ENCODE measurements around the gene FER. TPM values are rescaled to one million over a fixed set of nuclear protein-coding genes. Genes with fewer than 3 reads are reported as not detected.

FER gene
- total and polyA plus RNA-seq, 2 of the 8 experiments (the other 6 are each of a cell fraction or from before 2014, with no cell fraction given): 1.3 to 15.8 TPM

- Histone ChIP-seq H3K4me1 (replicated peaks in 1 of 4; ENCODE audit: control insufficient read depth in 3 of 4, insufficient read depth in 4 of 4, low read length in 3 of 4) (peaks cover 0 to 3% (median 1%) of the 10 kb centered on the region in 4 experiments; a peak in 1 of 7 replicates), H3K4me3 (ENCODE audit: extremely low read depth in 1 of 4, insufficient read depth in 2 of 4, low read depth in 3 of 4, low read length in 4 of 4) (no peak overlapping the region), H2AFZ (ENCODE audit: low read length) (no peak overlapping the region), H3K9ac (replicated peaks in 1 of 4; ENCODE audit: extremely low read depth in 1 of 4, low read depth in 3 of 4, low read length in 3 of 4) (no peak overlapping the region), H3K23me2 (ENCODE audit: low read depth, low read length) (no peaks in the 10 kb centered on the region), H3K4ac (replicated peaks; ENCODE audit: insufficient read length, low read depth, low read length) (no peak overlapping the region), H3K14ac (ENCODE audit: insufficient read length) (no peak overlapping the region), H3K79me1 (ENCODE audit: low read depth, low read length) (no peaks in the 10 kb centered on the region; the same call in 1 of the 2 replicates), H2BK5ac (ENCODE audit: low read depth, low read length) (no peak overlapping the region), H3K27ac (ENCODE audit: low read depth, low read length) (no peak overlapping the region), H2BK12ac (ENCODE audit: low read depth, low read length) (no peak overlapping the region), H4K20me1 (replicated peaks in 1 of 2; ENCODE audit: control insufficient read depth in 1 of 2, insufficient read depth in 2 of 2, low read length in 2 of 2) (no peaks in the 10 kb centered on the region), H4K91ac (replicated peaks; ENCODE audit: insufficient read length, low read length) (no peak overlapping the region), H2AK5ac (ENCODE audit: low read depth, low read length) (no peak overlapping the region), H3K79me2 (ENCODE audit: control insufficient read depth in 1 of 2, insufficient read depth in 2 of 2, low read length in 2 of 2) (peaks cover 0 to under 1% of the 10 kb centered on the region in 2 experiments; a peak in 1 of 4 replicates), H3K36me3 (ENCODE audit: control insufficient read depth in 2 of 4, insufficient read depth in 4 of 4, low read length in 3 of 4) (peaks cover 0 to 3% (median 0%) of the 10 kb centered on the region in 4 experiments; a peak in 1 of 8 replicates), H3K56ac (replicated peaks; ENCODE audit: insufficient read length, low read depth, low read length) (no peak overlapping the region), H2BK120ac (replicated peaks; ENCODE audit: low read depth, low read length) (no peak overlapping the region), H4K8ac (ENCODE audit: extremely low read depth, insufficient read depth, low read length) (no peak overlapping the region), H3K23ac (ENCODE audit: insufficient read length) (no peak overlapping the region), H2BK20ac (ENCODE audit: low read length) (no peak overlapping the region), H3K18ac (ENCODE audit: extremely low read depth, low read length) (no peak overlapping the region), H3K27me3 (replicated peaks in 1 of 4; ENCODE audit: control insufficient read depth in 3 of 4, extremely low read depth in 1 of 4, insufficient read depth in 3 of 4, low read length in 3 of 4) (no peaks in the 10 kb centered on the region), H2BK15ac (ENCODE audit: low read length) (no peak overlapping the region), H3K4me2 (ENCODE audit: insufficient read depth in 1 of 2, low read depth in 2 of 2, low read length in 2 of 2) (no peak overlapping the region), H4K5ac (ENCODE audit: insufficient read length, low read depth, low read length) (no peak overlapping the region), H3K9me3 (ENCODE audit: insufficient read depth in 2 of 2, low read depth in 1 of 2, low read length in 1 of 2) (peaks cover 0 to 3% of the 10 kb centered on the region in 2 experiments; a peak in 1 of 4 replicates)
- no peak for FAIRE-seq
- WGBS, 2 experiments (ENCODE audit: extremely low coverage in 1 of 2, insufficient coverage in 1 of 2, insufficient read length in 1 of 2, insufficient replicate concordance in 2 of 2, low coverage in 1 of 2, low lambda C conversion rate in 2 of 2, missing lambda C conversion rate in 1 of 2): 83% methylated on average over 3 of the region's 3 CpGs; no CpG with 5 or more reads in 1 of the 2 experiments
- POLR2A ChIA-PET (ENCODE audit: partially characterized antibody): interaction anchor here (1.0 kb wide), 1 partner anchor 9 kb away, joined by 3 read pairs; no protein-coding TSS in a partner anchor
- no peak for DNase-seq (ENCODE audit: low read depth in 1 of 2, low spot score in 2 of 2)
- CTCF ChIA-PET (ENCODE audit: partially characterized antibody): interaction anchor here (0.5 to 1.4 kb wide), 3 partner anchors 14 to 327 kb away, joined by 3 read pairs; no protein-coding TSS in a partner anchor
- TF ChIP-seq BACH1 (IDR thresholded peaks at IDR 0.05; ENCODE audit: low read length) (no peak), NRF1 (IDR thresholded peaks at IDR 0.05; ENCODE audit: low read depth, low read length) (no peak), GABPA (IDR thresholded peaks at IDR 0.05; ENCODE audit: borderline replicate concordance, insufficient read depth, low read length) (no peak), BCL11A (IDR thresholded peaks at IDR 0.05; ENCODE audit: low read depth in 2 of 2, low read length in 2 of 2) (no peak), ATF2 (IDR thresholded peaks at IDR 0.05; ENCODE audit: low read length) (no peak), EZH2 (IDR thresholded peaks at IDR 0.05; ENCODE audit: low read depth, low read length, severe bottlenecking) (no peak), JUND (IDR thresholded peaks at IDR 0.05; ENCODE audit: low read length) (no peak), RFX5 (IDR thresholded peaks at IDR 0.05; ENCODE audit: borderline replicate concordance, low read depth, low read length) (no peak), PHF8 (conservative IDR thresholded peaks at IDR 0.05; ENCODE audit: low read depth, low read length) (no peak), CREB1 (IDR thresholded peaks at IDR 0.05) (no peak)
Measured at GRCh38 chr5:108763222-108763916, 15.7 kb downstream of the FER start.
